ENCODE results near the gene FGFBP2.

GRCh38 chr4:15921592-15921932 is 41.4 kb downstream of the FGFBP2 start:
- TF ChIP-seq CTCF (IDR thresholded peaks at IDR 0.05 in 2 of 3, conservative IDR thresholded peaks at IDR 0.05 in 1 of 3; ENCODE audit: control insufficient read depth in 2 of 3, extremely low read depth in 1 of 3, insufficient read depth in 1 of 3, low read depth in 3 of 3, low read length in 3 of 3) (no peak), EED (IDR thresholded peaks at IDR 0.05; ENCODE audit: low read depth) (no peak), CEBPZ (IDR thresholded peaks at IDR 0.05; ENCODE audit: low read depth, low read length) (no peak), USF2 (IDR thresholded peaks at IDR 0.05; ENCODE audit: borderline replicate concordance, low read depth, low read length) (no peak), SIN3A (IDR thresholded peaks at IDR 0.05; ENCODE audit: low read depth, low read length) (no peak), NFYA (IDR thresholded peaks at IDR 0.05; ENCODE audit: borderline replicate concordance, low read depth, low read length) (no peak), TCF12 (IDR thresholded peaks at IDR 0.05; ENCODE audit: low read depth, low read length) (no peak), CHD2 (IDR thresholded peaks at IDR 0.05; ENCODE audit: borderline replicate concordance, low read depth, low read length) (no peak), JUND (IDR thresholded peaks at IDR 0.05; ENCODE audit: low read depth, low read length) (no peak), YY1 (IDR thresholded peaks at IDR 0.05; ENCODE audit: low read depth, low read length) (no peak), CREB1 (IDR thresholded peaks at IDR 0.05; ENCODE audit: low read depth) (no peak), MXI1 (IDR thresholded peaks at IDR 0.05; ENCODE audit: low read depth, low read length) (no peak)

All from GM12878 (cell line).